Erythroblast (primary cell): Measurements from ENCODE around the gene CDK17.

ENCODE experiments used
- GATA1 ChIP-seq: IDR thresholded peaks from 2 replicates; pipeline ENCODE4 v1.6.1; 2011; ENCODE audit warnings: low read depth, mild to moderate bottlenecking, control low read depth, low read length, moderate library complexity
- POLR2A ChIP-seq: IDR thresholded peaks from 2 replicates; pipeline ENCODE4 v1.6.1; 2011; ENCODE audit warnings: mild to moderate bottlenecking, low read length

DNA sequence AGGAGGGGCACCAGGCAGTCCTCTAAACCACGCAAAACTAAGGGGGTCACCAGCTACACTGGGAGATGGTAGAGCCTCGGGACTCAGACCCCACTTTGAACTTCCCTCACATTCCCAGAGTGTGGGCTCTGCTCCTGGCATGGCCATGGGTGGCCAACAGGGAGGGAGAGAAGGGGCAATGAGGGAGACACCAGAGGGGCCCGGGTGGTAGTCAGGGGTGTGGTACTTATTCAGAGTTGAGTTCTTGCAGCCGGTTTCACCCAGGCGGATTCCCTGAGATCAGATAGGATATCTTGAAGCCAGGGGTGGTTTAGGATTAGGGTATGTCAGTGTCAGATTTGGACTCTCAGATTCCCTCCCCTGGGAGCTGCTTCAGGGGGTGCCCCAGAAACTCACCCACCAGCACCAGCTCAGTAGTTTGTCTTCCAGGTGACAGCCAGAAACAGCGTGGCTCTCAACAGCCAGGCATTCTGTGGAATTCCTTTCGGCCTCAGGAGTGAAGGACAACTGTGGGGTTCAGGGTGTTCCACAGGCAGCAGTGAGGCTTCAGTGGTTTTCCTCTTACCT is 150.0 kb downstream of the CDK17 start:
- TF ChIP-seq POLR2A (no peak), GATA1 (no peak)
